NB4 (cell line): ENCODE results near the gene ENTR1.

Experiments used
- POLR2A ChIP-seq: IDR thresholded peaks from 2 replicates; pipeline ENCODE4 v1.6.1; 2011; ENCODE audit warnings: mild to moderate bottlenecking; ENCODE audit not compliant: insufficient read length; ENCODE audit errors: extremely low read depth
- TF ChIP-seq, protein P1 (sequence below): IDR thresholded peaks from one replicate; pipeline ENCODE4 v1.5.1; 2012; ENCODE audit warnings: low read depth, low read length

GRCh38 chr9:136443687-136444086 lies 33.3 kb upstream of the ENTR1 start:
- TF ChIP-seq, protein P1, sequence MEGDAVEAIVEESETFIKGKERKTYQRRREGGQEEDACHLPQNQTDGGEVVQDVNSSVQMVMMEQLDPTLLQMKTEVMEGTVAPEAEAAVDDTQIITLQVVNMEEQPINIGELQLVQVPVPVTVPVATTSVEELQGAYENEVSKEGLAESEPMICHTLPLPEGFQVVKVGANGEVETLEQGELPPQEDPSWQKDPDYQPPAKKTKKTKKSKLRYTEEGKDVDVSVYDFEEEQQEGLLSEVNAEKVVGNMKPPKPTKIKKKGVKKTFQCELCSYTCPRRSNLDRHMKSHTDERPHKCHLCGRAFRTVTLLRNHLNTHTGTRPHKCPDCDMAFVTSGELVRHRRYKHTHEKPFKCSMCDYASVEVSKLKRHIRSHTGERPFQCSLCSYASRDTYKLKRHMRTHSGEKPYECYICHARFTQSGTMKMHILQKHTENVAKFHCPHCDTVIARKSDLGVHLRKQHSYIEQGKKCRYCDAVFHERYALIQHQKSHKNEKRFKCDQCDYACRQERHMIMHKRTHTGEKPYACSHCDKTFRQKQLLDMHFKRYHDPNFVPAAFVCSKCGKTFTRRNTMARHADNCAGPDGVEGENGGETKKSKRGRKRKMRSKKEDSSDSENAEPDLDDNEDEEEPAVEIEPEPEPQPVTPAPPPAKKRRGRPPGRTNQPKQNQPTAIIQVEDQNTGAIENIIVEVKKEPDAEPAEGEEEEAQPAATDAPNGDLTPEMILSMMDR, result no peak
- no peak for TF ChIP-seq POLR2A
